ENCODE data around the gene AGK. TPM values are rescaled to one million over a fixed set of nuclear protein-coding genes. Genes with fewer than 3 reads are reported as not detected.

AGK gene
- total RNA-seq, 4 donors from 2014 or later = 15.3 to 42.7 (median 19.4) TPM

DNA sequence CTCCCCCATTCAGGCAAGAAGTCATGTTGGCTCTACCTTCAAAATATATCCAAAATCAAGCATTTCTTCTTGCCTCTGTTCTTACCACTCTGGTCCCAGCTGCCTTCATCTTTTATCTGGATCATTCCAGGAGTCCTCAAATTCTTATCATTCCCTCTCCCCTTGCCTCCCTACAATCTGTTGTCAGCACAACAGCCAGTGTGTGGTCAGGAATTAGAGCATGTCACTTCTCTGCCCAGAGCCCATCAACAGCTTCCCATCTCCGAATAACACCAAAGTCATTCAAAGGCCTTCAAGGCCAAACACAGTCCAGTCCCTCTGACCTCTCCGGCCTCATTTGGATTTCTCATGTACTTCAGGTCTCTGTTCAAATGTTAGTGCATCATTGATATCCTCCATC is 80.3 kb downstream of the AGK start:
- Histone ChIP-seq H3K27ac (no peak overlapping the region), H3K27me3 (no peaks in the 10 kb centered on the region), H3K4me1 (no peaks in the 10 kb centered on the region), H3K4me3 (no peak overlapping the region), H3K36me3 (peaks cover 12% of the 10 kb centered on the region), H3K9me3 (no peaks in the 10 kb centered on the region)
- TF ChIP-seq EP300 (IDR thresholded peaks at IDR 0.05) (no peak), POLR2AphosphoS5 (IDR thresholded peaks at IDR 0.05) (no peak), CTCF (IDR thresholded peaks at IDR 0.05) (no peak), POLR2A (IDR thresholded peaks at IDR 0.05) (no peak)
- 97% methylated on average over 2 of the region's 2 CpGs for WGBS
- no peak for DNase-seq (ENCODE audit: low spot score in 2 of 2)

- Histone ChIP-seq H3K4me1 (no peaks in the 10 kb centered on the region), H3K36me3 (peaks cover 15% of the 10 kb centered on the region), H3K9me3 (no peaks in the 10 kb centered on the region), H3K4me3 (no peak overlapping the region), H3K27me3 (no peaks in the 10 kb centered on the region), H3K27ac (no peak overlapping the region)
- no peak for DNase-seq (ENCODE audit: low spot score in 2 of 2)
- no peak for TF ChIP-seq EP300 (IDR thresholded peaks at IDR 0.05)
- no peak for TF ChIP-seq POLR2AphosphoS5 (IDR thresholded peaks at IDR 0.05)
- no peak for TF ChIP-seq CTCF (IDR thresholded peaks at IDR 0.05)
- no peak for TF ChIP-seq POLR2A (IDR thresholded peaks at IDR 0.05)
- WGBS = 92% methylated on average over 5 of the region's 5 CpGs
Measured at GRCh38 chr7:141634065-141634464, 82.9 kb downstream of the AGK start.

DNA sequence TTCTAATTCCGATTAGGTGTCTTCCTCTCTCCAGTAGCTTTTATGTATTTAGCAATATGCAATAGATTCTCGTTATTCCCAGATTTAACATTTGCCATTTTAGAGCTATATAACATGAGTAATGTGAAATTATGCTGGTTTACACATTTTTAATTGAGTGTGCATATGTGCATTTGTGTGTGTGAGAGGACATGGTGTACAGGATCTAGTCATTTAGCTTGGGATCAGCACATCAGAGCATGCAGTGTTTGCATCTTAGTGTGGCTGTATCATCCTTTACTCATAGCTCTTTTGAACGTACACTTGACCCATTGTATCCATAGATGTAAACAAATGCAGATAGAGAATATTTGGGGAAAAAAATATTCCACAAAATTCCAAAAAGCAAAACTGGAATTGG is 84.8 kb downstream of the AGK start:
- H3K4me3 ChIP-seq = no peak overlapping the region
- 90% methylated on average over 3 of the region's 3 CpGs for WGBS
- H3K4me1 ChIP-seq = no peaks in the 10 kb centered on the region
- TF ChIP-seq CTCF (IDR thresholded peaks at IDR 0.05) (no peak), POLR2AphosphoS5 (IDR thresholded peaks at IDR 0.05) (no peak), EP300 (IDR thresholded peaks at IDR 0.05) (no peak), POLR2A (IDR thresholded peaks at IDR 0.05) (no peak)
- no peak for DNase-seq (ENCODE audit: low spot score in 2 of 2)
- no peaks in the 10 kb centered on the region for H3K27me3 ChIP-seq
- no peaks in the 10 kb centered on the region for H3K9me3 ChIP-seq
- no peak overlapping the region for H3K27ac ChIP-seq
- H3K36me3 ChIP-seq = peaks cover 23% of the 10 kb centered on the region

GRCh38 chr7:141640239-141640840 is 89.1 kb downstream of the AGK start:
- Histone ChIP-seq H3K4me1 (no peaks in the 10 kb centered on the region), H3K4me3 (no peak overlapping the region), H3K36me3 (peaks cover 30% of the 10 kb centered on the region), H3K27ac (no peak overlapping the region), H3K27me3 (no peaks in the 10 kb centered on the region), H3K9me3 (no peaks in the 10 kb centered on the region)
- TF ChIP-seq POLR2A (IDR thresholded peaks at IDR 0.05) (no peak), EP300 (IDR thresholded peaks at IDR 0.05) (no peak), CTCF (IDR thresholded peaks at IDR 0.05) (no peak), POLR2AphosphoS5 (IDR thresholded peaks at IDR 0.05) (no peak)
- WGBS = 83% methylated on average over 2 of the region's 2 CpGs
- DNase-seq (ENCODE audit: low spot score in 2 of 2) = no peak

DNA sequence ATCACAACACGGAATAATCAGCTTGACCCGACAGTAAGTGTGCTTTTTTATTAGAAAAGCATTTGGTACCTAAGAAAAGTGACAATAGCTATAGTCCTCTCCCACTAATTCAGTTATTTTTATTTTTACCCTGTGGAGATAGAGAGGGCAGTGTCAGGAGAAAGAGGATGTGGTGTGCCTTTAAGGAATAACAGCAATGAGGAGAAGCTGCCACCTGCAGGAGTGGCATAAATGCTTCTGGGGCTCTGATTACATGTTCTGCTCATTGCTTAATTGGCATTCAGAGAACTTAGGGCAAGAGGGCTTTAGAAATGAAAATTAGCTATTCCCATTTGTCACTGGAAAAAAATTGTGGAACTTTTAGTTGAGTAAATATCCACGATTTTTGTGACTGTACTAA is 90.7 kb downstream of the AGK start:
- DNase-seq (ENCODE audit: low spot score in 2 of 2) = no peak
- no peak overlapping the region for H3K4me3 ChIP-seq
- H3K36me3 ChIP-seq = peaks cover 25% of the 10 kb centered on the region
- no peak overlapping the region for H3K27ac ChIP-seq
- H3K9me3 ChIP-seq = no peaks in the 10 kb centered on the region
- no peaks in the 10 kb centered on the region for H3K4me1 ChIP-seq
- 93% methylated on average over 3 of the region's 3 CpGs for WGBS
- no peaks in the 10 kb centered on the region for H3K27me3 ChIP-seq
- TF ChIP-seq CTCF (IDR thresholded peaks at IDR 0.05) = no peak
- TF ChIP-seq POLR2A (IDR thresholded peaks at IDR 0.05) = no peak
- no peak for TF ChIP-seq POLR2AphosphoS5 (IDR thresholded peaks at IDR 0.05)
- TF ChIP-seq EP300 (IDR thresholded peaks at IDR 0.05) = no peak
